DND-41 (cell line): ENCODE measurements around the gene SMIM43.

Experiments
- ATAC-seq: fragments of 200-7000 bp; cut with Tn5 transposase; 3 replicates; pipeline ENCODE4 v1.9.1; 2021; ENCODE audit warnings: low read depth; ENCODE audit not compliant: insufficient read depth
- DNase-seq: peaks from one replicate; pipeline ENCODE4 v3.0.0-alpha.2; 2020
- H2AFZ ChIP-seq: 2 replicates; pipeline ENCODE4 v1.6.0; 2012; ENCODE audit warnings: low read depth, low read length
- H3K27ac ChIP-seq: 2 replicates; pipeline ENCODE4 v1.5.1; 2012; ENCODE audit warnings: low read length, inconsistent platforms
- H3K27me3 ChIP-seq: fragments of 200-600 bp; sonication (generic); 2 replicates; pipeline ENCODE4 v1.6.0; 2012; ENCODE audit warnings: low read length, mild to moderate bottlenecking, inconsistent platforms; ENCODE audit not compliant: insufficient read depth, poor library complexity
- H3K36me3 ChIP-seq: 2 replicates; pipeline ENCODE4 v1.5.1; 2012; ENCODE audit warnings: low read length, inconsistent platforms; ENCODE audit not compliant: insufficient read depth
- H3K4me1 ChIP-seq: 2 replicates; pipeline ENCODE4 v1.5.1; 2012; ENCODE audit warnings: mild to moderate bottlenecking, low read length; ENCODE audit not compliant: insufficient read depth
- H3K4me2 ChIP-seq: 2 replicates; pipeline ENCODE4 v1.6.0; 2012; ENCODE audit warnings: mild to moderate bottlenecking, moderate library complexity, low read length, inconsistent platforms; ENCODE audit not compliant: insufficient read depth
- H3K4me3 ChIP-seq, 2 experiments: fragments of 200-600 bp in 1 of 2; shearing (Covaris generic) in 1 of 2; 2 replicates each; pipeline ENCODE4 v1.5.1; 2012 to 2016; ENCODE audit warnings: inconsistent platforms in 2 of 2, low read length in 2 of 2, mild to moderate bottlenecking in 2 of 2, low read depth in 1 of 2, moderate library complexity in 1 of 2
- H3K79me2 ChIP-seq: 2 replicates; pipeline ENCODE4 v1.6.0; 2012; ENCODE audit warnings: low read length, inconsistent platforms; ENCODE audit not compliant: insufficient read depth
- H3K9ac ChIP-seq: 2 replicates; pipeline ENCODE4 v1.6.0; 2012; ENCODE audit warnings: low read depth, mild to moderate bottlenecking, inconsistent platforms, low read length, moderate library complexity
- H3K9me3 ChIP-seq: 2 replicates; pipeline ENCODE4 v1.5.1; 2012; ENCODE audit warnings: low read length, moderate library complexity, mild to moderate bottlenecking, inconsistent platforms; ENCODE audit not compliant: insufficient read depth, severe bottlenecking
- H4K20me1 ChIP-seq: 2 replicates; pipeline ENCODE4 v1.6.0; 2012; ENCODE audit warnings: low read length; ENCODE audit not compliant: insufficient read depth
- CTCF ChIP-seq: IDR thresholded peaks from 2 replicates; pipeline ENCODE4 v1.5.1; 2012; ENCODE audit warnings: borderline replicate concordance, low read length, moderate library complexity, mild to moderate bottlenecking; ENCODE audit not compliant: poor library complexity, severe bottlenecking; ENCODE audit errors: extremely low read depth
- EZH2 ChIP-seq: IDR thresholded peaks from 3 replicates; pipeline ENCODE4 v1.6.1; 2012; ENCODE audit warnings: borderline replicate concordance, low read depth, mild to moderate bottlenecking, moderate library complexity, low read length, inconsistent platforms; ENCODE audit not compliant: severe bottlenecking

The SMIM43 gene

GRCh38 chr4:121712783-121713182 is 52.2 kb downstream of the SMIM43 start:
- Histone ChIP-seq H3K4me3 (no peak overlapping the region), H3K9ac (no peak overlapping the region), H3K4me1 (no peaks in the 10 kb centered on the region), H3K79me2 (no peaks in the 10 kb centered on the region), H4K20me1 (no peaks in the 10 kb centered on the region), H3K27ac (no peak overlapping the region), H3K9me3 (no peaks in the 10 kb centered on the region), H3K4me2 (no peak overlapping the region), H3K36me3 (no peaks in the 10 kb centered on the region), H2AFZ (no peak overlapping the region), H3K27me3 (peaks cover 14% of the 10 kb centered on the region)
- no peak for DNase-seq
- ATAC-seq: no peak
- TF ChIP-seq CTCF (no peak), EZH2 (no peak)

- no peak overlapping the region for H3K4me3 ChIP-seq
- no peak overlapping the region for H3K27ac ChIP-seq
- no peak overlapping the region for H2AFZ ChIP-seq
These were observed 52.8 kb downstream of the SMIM43 start for GRCh38 chr4:121712001-121712651.

DNA sequence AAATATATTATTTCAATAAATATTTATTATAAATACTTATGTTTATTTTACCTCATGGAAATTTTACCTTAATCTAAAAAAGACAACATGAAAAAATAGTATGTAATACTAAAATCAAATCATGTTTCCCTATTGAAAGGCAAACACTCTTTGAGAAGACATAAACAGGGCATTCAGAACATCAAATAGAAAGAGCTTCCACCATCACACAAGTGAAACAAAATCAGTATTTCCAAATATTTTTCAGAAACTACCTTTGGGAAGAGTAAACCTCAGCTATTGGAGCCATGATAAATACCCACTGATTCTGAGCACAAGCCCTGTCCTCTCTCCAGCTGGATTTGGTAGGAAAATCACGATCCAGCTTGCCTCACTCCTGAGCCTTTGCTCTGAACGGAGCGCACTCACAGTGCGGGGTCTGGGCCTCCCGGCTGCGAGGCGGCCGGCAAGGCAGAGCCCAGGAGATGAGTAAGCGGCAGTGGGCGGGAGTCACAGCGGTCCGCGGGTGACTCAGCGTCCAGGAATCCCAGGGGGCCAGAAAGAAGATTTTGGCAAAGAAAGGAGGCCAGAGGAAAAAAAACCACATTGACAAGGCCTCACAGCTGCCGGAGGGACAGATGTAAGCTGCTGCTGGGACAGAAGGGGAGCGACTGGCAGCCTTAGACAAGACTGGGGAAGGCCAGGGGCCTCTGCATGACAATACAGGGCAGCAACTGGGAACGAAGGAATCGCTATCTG is 53.5 kb downstream of the SMIM43 start:
- Histone ChIP-seq H3K36me3 (no peaks in the 10 kb centered on the region), H4K20me1 (no peaks in the 10 kb centered on the region), H3K9me3 (no peaks in the 10 kb centered on the region), H3K4me1 (no peaks in the 10 kb centered on the region), H3K27me3 (peaks cover 9% of the 10 kb centered on the region), H3K9ac (no peak overlapping the region), H3K79me2 (no peaks in the 10 kb centered on the region), H3K27ac (no peak overlapping the region), H3K4me2 (no peak overlapping the region), H2AFZ (no peak overlapping the region), H3K4me3 (no peak overlapping the region)
- DNase-seq (no peak), ATAC-seq (no peak)
- TF ChIP-seq CTCF (no peak), EZH2 (no peak)

More at GRCh38 chr4:121712001-121712651, 52.8 kb downstream of the SMIM43 start:
- Histone ChIP-seq H3K27me3 (peaks cover 14% of the 10 kb centered on the region), H3K9ac (no peak overlapping the region), H3K4me1 (no peaks in the 10 kb centered on the region), H4K20me1 (no peaks in the 10 kb centered on the region), H3K4me2 (no peak overlapping the region), H3K36me3 (no peaks in the 10 kb centered on the region), H3K79me2 (no peaks in the 10 kb centered on the region), H3K9me3 (no peaks in the 10 kb centered on the region)
- TF ChIP-seq EZH2: no peak
- TF ChIP-seq CTCF: no peak
- DNase-seq (no peak), ATAC-seq (no peak)
